Astrocyte (in vitro differentiated cells and primary cell): Measurements from ENCODE around the gene CTIF.

Experiments used
- EZH2 ChIP-seq: IDR thresholded peaks from 2 replicates; pipeline ENCODE4 v1.6.1; 2012; ENCODE audit warnings: mild to moderate bottlenecking, low read length, inconsistent platforms; ENCODE audit not compliant: insufficient read depth
- TF ChIP-seq, protein P1 (sequence below): IDR thresholded peaks from 2 replicates; pipeline ENCODE4 v1.5.1; 2011; ENCODE audit warnings: low read depth, mild to moderate bottlenecking, inconsistent platforms, low read length, moderate library complexity; ENCODE audit not compliant: insufficient read depth

DNA sequence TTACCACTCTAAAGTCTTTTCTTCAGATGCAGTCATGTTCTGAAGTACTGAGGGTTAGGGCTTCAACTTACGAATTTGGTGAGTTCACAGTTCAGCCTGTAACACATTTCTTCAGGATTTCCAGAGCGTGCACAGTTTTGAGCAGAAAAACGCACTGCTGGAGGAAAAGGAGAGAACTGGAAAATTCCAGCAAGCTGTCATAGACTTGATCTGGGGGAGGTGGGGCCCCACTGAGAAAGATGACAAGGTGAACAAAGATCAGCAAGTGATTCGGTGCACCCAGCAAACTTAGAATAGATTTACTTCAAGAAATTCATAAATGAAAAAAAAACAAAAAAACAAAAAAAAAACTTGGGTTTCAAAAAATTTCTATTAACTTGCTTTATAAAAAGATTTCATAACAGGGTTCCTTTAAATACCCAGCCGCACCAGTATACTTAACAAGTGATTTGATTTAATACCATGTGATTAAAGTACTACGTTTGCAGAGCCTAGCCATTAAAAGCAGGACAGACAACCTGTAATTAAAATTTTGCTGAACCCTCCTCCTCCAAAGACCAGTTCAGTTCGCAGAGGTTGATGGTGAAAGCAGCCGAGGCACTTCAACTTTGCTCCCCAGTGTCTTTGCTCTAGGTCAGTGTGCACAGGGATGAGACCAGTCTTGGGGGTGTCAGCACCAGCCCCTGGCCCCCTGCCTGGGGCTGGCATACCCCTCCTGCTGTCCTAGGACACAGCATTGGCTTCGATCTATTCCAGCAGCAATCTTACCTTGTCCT, 30.5 kb downstream of the CTIF start:
- TF ChIP-seq, protein P1, sequence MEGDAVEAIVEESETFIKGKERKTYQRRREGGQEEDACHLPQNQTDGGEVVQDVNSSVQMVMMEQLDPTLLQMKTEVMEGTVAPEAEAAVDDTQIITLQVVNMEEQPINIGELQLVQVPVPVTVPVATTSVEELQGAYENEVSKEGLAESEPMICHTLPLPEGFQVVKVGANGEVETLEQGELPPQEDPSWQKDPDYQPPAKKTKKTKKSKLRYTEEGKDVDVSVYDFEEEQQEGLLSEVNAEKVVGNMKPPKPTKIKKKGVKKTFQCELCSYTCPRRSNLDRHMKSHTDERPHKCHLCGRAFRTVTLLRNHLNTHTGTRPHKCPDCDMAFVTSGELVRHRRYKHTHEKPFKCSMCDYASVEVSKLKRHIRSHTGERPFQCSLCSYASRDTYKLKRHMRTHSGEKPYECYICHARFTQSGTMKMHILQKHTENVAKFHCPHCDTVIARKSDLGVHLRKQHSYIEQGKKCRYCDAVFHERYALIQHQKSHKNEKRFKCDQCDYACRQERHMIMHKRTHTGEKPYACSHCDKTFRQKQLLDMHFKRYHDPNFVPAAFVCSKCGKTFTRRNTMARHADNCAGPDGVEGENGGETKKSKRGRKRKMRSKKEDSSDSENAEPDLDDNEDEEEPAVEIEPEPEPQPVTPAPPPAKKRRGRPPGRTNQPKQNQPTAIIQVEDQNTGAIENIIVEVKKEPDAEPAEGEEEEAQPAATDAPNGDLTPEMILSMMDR, result no peak
- no peak for TF ChIP-seq EZH2
